Suprapubic skin (tissue), 4 donors: Measurements from ENCODE around the gene NR2F6. TPM values are rescaled to one million over a fixed set of nuclear protein-coding genes. Genes with fewer than 3 reads are reported as not detected.

Source experiments
- DNase-seq, 2 donors: peaks; one replicate each; pipeline ENCODE4 v3.0.0-alpha.2; 2019; ENCODE audit warnings: low spot score in 2 of 2
- H3K27ac ChIP-seq: fragments of 200-600 bp; sonication (generic); one replicate; pipeline ENCODE4 v1.5.1; 2019
- H3K27me3 ChIP-seq: fragments of 200-600 bp; sonication (generic); one replicate; pipeline ENCODE4 v1.5.1; 2019
- H3K36me3 ChIP-seq: fragments of 200-600 bp; sonication (generic); one replicate; pipeline ENCODE4 v1.5.1; 2019
- H3K4me1 ChIP-seq: fragments of 200-600 bp; sonication (generic); one replicate; pipeline ENCODE4 v1.5.1; 2019
- H3K4me3 ChIP-seq: fragments of 200-600 bp; sonication (generic); one replicate; pipeline ENCODE4 v1.5.1; 2019; ENCODE audit warnings: mild to moderate bottlenecking
- H3K9me3 ChIP-seq: fragments of 200-600 bp; sonication (generic); one replicate; pipeline ENCODE4 v1.5.1; 2019
- EP300 ChIP-seq: sonication (generic); formaldehyde crosslinking; IDR thresholded peaks from one replicate; pipeline ENCODE4 v1.6.1; 2017; ENCODE audit warnings: antibody characterized with exemption
- POLR2A ChIP-seq, 2 donors: fragments of 450-650 bp; IDR thresholded peaks; one replicate each; pipeline ENCODE4 v1.6.1; 2017; ENCODE audit warnings: antibody characterized with exemption in 2 of 2, mild to moderate bottlenecking in 2 of 2, moderate library complexity in 2 of 2
- POLR2AphosphoS5 ChIP-seq, 3 donors: sonication (generic); formaldehyde crosslinking; IDR thresholded peaks; one replicate each; pipeline ENCODE4 v1.6.1; 2017; ENCODE audit warnings: antibody characterized with exemption in 3 of 3
- WGBS: methylation state at CpG from one replicate; pipeline ENCODE4 v1.1.5; 2018; 5-methylcytosine and 5-hydroxymethylcytosine counted together
- total RNA-seq, 4 donors: library from RNA; depleted of rRNA; stranded (reverse); fragments of >200 nt; gene quantifications; one replicate each; pipeline ENCODE4 v1.1.0, GENCODE V29; 2016
- TF ChIP-seq, protein P1 (sequence below), 2 donors: fragments of 200-600 bp in 1 of 2; fragments of 450-650 bp in 1 of 2; sonication (generic) in 1 of 2; IDR thresholded peaks; one replicate each; pipeline ENCODE4 v1.5.1; 2016 to 2019; ENCODE audit warnings: antibody characterized with exemption in 2 of 2, mild to moderate bottlenecking in 1 of 2, moderate library complexity in 1 of 2

Gene NR2F6
- total RNA-seq, 4 donors from 2014 or later = 25.8 to 79.3 (median 54.8) TPM

GRCh38 chr19:17229890-17230289 is 15.8 kb downstream of the NR2F6 start:
- Histone ChIP-seq H3K9me3 (no peaks in the 10 kb centered on the region), H3K4me1 (peaks cover 28% of the 10 kb centered on the region), H3K27ac (no peak overlapping the region), H3K4me3 (no peak overlapping the region), H3K36me3 (peaks cover 23% of the 10 kb centered on the region), H3K27me3 (no peaks in the 10 kb centered on the region)
- WGBS = 96% methylated on average over 3 of the region's 3 CpGs
- DNase-seq = no peak
- TF ChIP-seq POLR2AphosphoS5 (IDR thresholded peaks at IDR 0.05) (no peak), EP300 (no peak), POLR2A (IDR thresholded peaks at IDR 0.05) (no peak)
- TF ChIP-seq, protein P1, sequence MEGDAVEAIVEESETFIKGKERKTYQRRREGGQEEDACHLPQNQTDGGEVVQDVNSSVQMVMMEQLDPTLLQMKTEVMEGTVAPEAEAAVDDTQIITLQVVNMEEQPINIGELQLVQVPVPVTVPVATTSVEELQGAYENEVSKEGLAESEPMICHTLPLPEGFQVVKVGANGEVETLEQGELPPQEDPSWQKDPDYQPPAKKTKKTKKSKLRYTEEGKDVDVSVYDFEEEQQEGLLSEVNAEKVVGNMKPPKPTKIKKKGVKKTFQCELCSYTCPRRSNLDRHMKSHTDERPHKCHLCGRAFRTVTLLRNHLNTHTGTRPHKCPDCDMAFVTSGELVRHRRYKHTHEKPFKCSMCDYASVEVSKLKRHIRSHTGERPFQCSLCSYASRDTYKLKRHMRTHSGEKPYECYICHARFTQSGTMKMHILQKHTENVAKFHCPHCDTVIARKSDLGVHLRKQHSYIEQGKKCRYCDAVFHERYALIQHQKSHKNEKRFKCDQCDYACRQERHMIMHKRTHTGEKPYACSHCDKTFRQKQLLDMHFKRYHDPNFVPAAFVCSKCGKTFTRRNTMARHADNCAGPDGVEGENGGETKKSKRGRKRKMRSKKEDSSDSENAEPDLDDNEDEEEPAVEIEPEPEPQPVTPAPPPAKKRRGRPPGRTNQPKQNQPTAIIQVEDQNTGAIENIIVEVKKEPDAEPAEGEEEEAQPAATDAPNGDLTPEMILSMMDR (IDR thresholded peaks at IDR 0.05) = no peak

GRCh38 chr19:17227798-17228367 is 17.8 kb downstream of the NR2F6 start:
- no peak overlapping the region for H3K27ac ChIP-seq
- peaks cover 23% of the 10 kb centered on the region for H3K4me1 ChIP-seq
- H3K9me3 ChIP-seq = no peaks in the 10 kb centered on the region
- H3K36me3 ChIP-seq = peaks cover 18% of the 10 kb centered on the region
- WGBS = 78% methylated on average over 8 of the region's 13 CpGs
- TF ChIP-seq, protein P1 (IDR thresholded peaks at IDR 0.05) = no peak
- TF ChIP-seq EP300 = no peak
- no peak for TF ChIP-seq POLR2AphosphoS5 (IDR thresholded peaks at IDR 0.05)
- no peak for TF ChIP-seq POLR2A (IDR thresholded peaks at IDR 0.05)
- DNase-seq = no peak
- H3K27me3 ChIP-seq = no peaks in the 10 kb centered on the region
- H3K4me3 ChIP-seq = no peak overlapping the region

GRCh38 chr19:17226002-17226933 is 19.5 kb downstream of the NR2F6 start, which contains the start of gene OCEL1:
Gene OCEL1 (plus strand): TSS chr19:17226226. CDS start chr19:17226248, 22 bp downstream.
- TF ChIP-seq POLR2AphosphoS5 (IDR thresholded peaks at IDR 0.05) (peak in 2 of 3 donors; percentile 78 to 94), EP300 (no peak), POLR2A (IDR thresholded peaks at IDR 0.05) (peak in 1 of 2 donors; percentile 13)
- TF ChIP-seq, protein P1 (IDR thresholded peaks at IDR 0.05) = no peak
- Histone ChIP-seq H3K36me3 (peaks cover 3% of the 10 kb centered on the region), H3K27me3 (no peaks in the 10 kb centered on the region), H3K27ac (peak within 1 kb of the TSS; percentile 81), H3K4me3 (peak within 1 kb of the TSS; percentile 67), H3K9me3 (no peaks in the 10 kb centered on the region), H3K4me1 (peaks cover 23% of the 10 kb centered on the region)
- WGBS = 0% methylated on average over 6 of the region's 90 CpGs
- peak; percentile 99 to 100 for DNase-seq

GRCh38 chr19:17225053-17225452 is 20.7 kb downstream of the NR2F6 start:
- Histone ChIP-seq H3K36me3 (peaks cover 3% of the 10 kb centered on the region), H3K4me1 (peaks cover 29% of the 10 kb centered on the region), H3K27ac (no peak overlapping the region), H3K4me3 (no peak overlapping the region), H3K9me3 (no peaks in the 10 kb centered on the region), H3K27me3 (no peaks in the 10 kb centered on the region)
- no peak for DNase-seq
- TF ChIP-seq POLR2AphosphoS5 (IDR thresholded peaks at IDR 0.05) (no peak), POLR2A (IDR thresholded peaks at IDR 0.05) (no peak), EP300 (no peak)
- TF ChIP-seq, protein P1 (IDR thresholded peaks at IDR 0.05) = no peak
- WGBS = 82% methylated on average over 10 of the region's 10 CpGs

- no peak for DNase-seq
- Histone ChIP-seq H3K36me3 (peaks cover 14% of the 10 kb centered on the region), H3K27me3 (no peaks in the 10 kb centered on the region), H3K9me3 (no peaks in the 10 kb centered on the region), H3K4me3 (no peak overlapping the region), H3K4me1 (peaks cover 15% of the 10 kb centered on the region), H3K27ac (peak overlapping the region; percentile 34)
- 23% methylated on average over 12 of the region's 14 CpGs for WGBS
- TF ChIP-seq EP300 (no peak), POLR2AphosphoS5 (IDR thresholded peaks at IDR 0.05) (no peak), POLR2A (IDR thresholded peaks at IDR 0.05) (no peak)
- TF ChIP-seq, protein P1 (IDR thresholded peaks at IDR 0.05) = no peak
These were observed 25.4 kb downstream of the NR2F6 start for GRCh38 chr19:17220207-17220758.
